Occipital lobe (tissue), 2 donors: ENCODE measurements around the gene AR. TPM values are rescaled to one million over a fixed set of nuclear protein-coding genes. Genes with fewer than 3 reads are reported as not detected.

Experiments
- DNase-seq: peaks from one replicate; lab custom pipeline; 2025; lab: John Stamatoyannopoulos, UW
- total RNA-seq: library from RNA; depleted of rRNA; stranded (reverse); fragments of >200 nt; gene quantifications from one replicate; pipeline ENCODE4 v1.2.3, GENCODE V29; 2014

AR gene
- total RNA-seq, 1 donor from 2014 or later: 0.62 TPM

GRCh38 chrX:67724359-67725110, 180.7 kb downstream of the AR start:
- no peak for DNase-seq

GRCh38 chrX:67725471-67725870, 181.7 kb downstream of the AR start:
- DNase-seq: no peak

GRCh38 chrX:67726018-67726417, 182.2 kb downstream of the AR start:
- DNase-seq: no peak

- DNase-seq: no peak
These were observed 183.8 kb downstream of the AR start for GRCh38 chrX:67727576-67727975.

- no peak for DNase-seq
These were observed 186.5 kb downstream of the AR start for GRCh38 chrX:67730296-67730695.

GRCh38 chrX:67731061-67731460, 187.2 kb downstream of the AR start:
- no peak for DNase-seq

GRCh38 chrX:67732864-67733263, 189.0 kb downstream of the AR start:
- no peak for DNase-seq

- DNase-seq: no peak
These were observed 190.4 kb downstream of the AR start for GRCh38 chrX:67734111-67734753.

- no peak for DNase-seq
These were observed 205.7 kb downstream of the AR start for GRCh38 chrX:67749536-67749935.

GRCh38 chrX:67750694-67751093, 206.9 kb downstream of the AR start:
- DNase-seq: no peak

- DNase-seq: no peak
These were observed 215.2 kb downstream of the AR start for GRCh38 chrX:67759018-67759417.

GRCh38 chrX:67777148-67777547, 233.3 kb downstream of the AR start:
- DNase-seq: no peak

GRCh38 chrX:67779099-67779498, 235.3 kb downstream of the AR start:
- no peak for DNase-seq
